Kidney epithelial cell (primary cell): ENCODE data around the gene MRM3. TPM values are rescaled to one million over a fixed set of nuclear protein-coding genes. Genes with fewer than 3 reads are reported as not detected.
"Not testable (repeated sequence)": the region's sequence is repeated elsewhere in the genome, so short reads cannot be mapped to it uniquely, and the experiment has no call there.

ENCODE experiments used
- DNase-seq: peaks from one replicate; pipeline ENCODE4 v3.0.0-alpha.2; 2010; ENCODE audit warnings: low read depth
- H3K27me3 ChIP-seq: 2 replicates; pipeline ENCODE4 v1.6.0; 2011; ENCODE audit warnings: low read length; ENCODE audit not compliant: control insufficient read depth, insufficient read depth
- H3K36me3 ChIP-seq: 2 replicates; pipeline ENCODE4 v1.5.1; 2011; ENCODE audit warnings: low read length; ENCODE audit not compliant: control insufficient read depth, insufficient read depth
- H3K4me3 ChIP-seq: 2 replicates; pipeline ENCODE4 v1.5.1; 2011; ENCODE audit warnings: low read depth, mild to moderate bottlenecking, control low read depth, low read length
- total RNA-seq: library from RNA; depleted of rRNA; stranded (reverse); fragments of >200 nt; gene quantifications from 2 replicates; pipeline ENCODE4 v1.2.3, GENCODE V29; 2015
- TF ChIP-seq, protein P1 (sequence below): IDR thresholded peaks from 2 replicates; pipeline ENCODE4 v1.5.1; 2011; ENCODE audit warnings: mild to moderate bottlenecking, moderate library complexity, low read length, control low read depth, inconsistent platforms; ENCODE audit not compliant: insufficient read depth, poor library complexity, severe bottlenecking

The MRM3 gene
- total RNA-seq, 1 donor from 2014 or later: 28.0 TPM

DNA sequence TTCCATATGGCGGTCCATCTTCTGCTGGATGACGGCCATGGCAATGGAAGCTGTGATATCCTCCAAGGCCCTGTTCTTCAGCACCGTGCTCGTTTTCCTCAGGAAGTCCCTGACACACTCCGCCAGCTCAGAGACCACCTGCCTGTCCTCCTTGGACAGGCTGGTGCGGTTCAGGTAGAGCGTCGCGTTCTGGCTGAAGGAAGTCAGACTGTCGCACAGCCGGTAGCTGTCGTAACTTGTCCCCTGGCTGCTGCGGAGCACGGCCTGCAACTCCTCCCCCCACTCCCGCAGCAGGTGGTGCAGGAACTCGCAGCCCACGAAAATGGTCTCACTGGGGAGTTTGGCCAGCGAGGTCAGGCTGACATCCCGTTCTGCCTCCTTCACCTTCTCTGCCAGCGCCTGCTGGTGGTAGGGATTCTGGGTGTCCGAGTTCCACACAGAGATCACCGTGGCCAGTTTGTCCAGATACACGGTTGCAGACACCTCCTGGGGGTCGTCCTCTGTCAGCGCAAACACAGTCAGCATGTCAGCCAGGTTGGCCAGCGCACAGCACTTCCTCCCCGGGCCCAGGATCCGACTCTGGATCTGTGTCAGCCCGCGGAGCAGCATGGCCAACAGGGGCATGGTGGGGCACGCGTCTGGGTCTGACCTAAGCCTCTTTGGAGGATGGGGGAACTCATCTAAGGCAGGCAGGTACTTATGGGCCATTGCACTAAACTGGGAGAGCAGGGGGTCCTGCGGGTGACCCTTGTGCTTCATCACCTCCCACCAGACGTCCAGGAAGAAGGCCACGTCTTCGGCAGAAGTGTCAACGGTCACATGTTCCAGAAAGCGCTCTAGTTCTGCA is 35.1 kb upstream of the MRM3 start:
- TF ChIP-seq, protein P1, sequence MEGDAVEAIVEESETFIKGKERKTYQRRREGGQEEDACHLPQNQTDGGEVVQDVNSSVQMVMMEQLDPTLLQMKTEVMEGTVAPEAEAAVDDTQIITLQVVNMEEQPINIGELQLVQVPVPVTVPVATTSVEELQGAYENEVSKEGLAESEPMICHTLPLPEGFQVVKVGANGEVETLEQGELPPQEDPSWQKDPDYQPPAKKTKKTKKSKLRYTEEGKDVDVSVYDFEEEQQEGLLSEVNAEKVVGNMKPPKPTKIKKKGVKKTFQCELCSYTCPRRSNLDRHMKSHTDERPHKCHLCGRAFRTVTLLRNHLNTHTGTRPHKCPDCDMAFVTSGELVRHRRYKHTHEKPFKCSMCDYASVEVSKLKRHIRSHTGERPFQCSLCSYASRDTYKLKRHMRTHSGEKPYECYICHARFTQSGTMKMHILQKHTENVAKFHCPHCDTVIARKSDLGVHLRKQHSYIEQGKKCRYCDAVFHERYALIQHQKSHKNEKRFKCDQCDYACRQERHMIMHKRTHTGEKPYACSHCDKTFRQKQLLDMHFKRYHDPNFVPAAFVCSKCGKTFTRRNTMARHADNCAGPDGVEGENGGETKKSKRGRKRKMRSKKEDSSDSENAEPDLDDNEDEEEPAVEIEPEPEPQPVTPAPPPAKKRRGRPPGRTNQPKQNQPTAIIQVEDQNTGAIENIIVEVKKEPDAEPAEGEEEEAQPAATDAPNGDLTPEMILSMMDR: no peak
- DNase-seq: no peak
- Histone ChIP-seq H3K36me3 (peaks cover 6% of the 10 kb centered on the region), H3K4me3 (no peak overlapping the region), H3K27me3 (no peaks in the 10 kb centered on the region)

DNA sequence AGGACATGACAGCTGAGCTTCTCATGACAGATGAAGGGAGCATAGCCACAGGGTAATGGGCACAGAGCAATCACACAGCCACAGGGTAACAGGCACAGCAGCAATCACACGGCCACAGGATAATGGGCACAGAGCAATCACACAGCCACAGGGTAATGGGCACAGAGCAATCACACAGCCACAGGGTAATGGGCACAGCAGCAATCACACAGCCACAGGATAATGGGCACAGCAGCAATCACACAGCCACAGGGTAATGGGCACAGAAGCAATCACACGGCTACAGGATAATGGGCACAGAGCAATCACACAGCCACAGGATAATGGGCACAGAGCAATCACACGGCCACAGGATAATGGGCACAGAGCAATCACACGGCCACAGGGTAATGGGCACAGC is 33.5 kb upstream of the MRM3 start:
- DNase-seq, H3K4me3 ChIP-seq, H3K36me3 ChIP-seq, H3K27me3 ChIP-seq: not testable (repeated sequence)

DNA sequence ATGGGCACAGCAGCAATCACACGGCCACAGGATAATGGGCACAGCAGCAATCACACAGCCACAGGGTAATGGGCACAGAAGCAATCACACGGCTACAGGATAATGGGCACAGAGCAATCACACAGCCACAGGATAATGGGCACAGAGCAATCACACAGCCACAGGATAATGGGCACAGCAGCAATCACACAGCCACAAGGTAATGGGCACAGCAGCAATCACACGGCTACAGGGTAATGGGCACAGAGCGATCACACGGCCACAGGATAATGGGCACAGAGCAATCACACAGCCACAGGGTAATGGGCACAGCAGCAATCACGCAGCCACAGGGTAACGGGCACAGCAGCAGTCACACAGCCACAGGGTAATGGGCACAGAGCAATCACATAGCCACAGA is 32.8 kb upstream of the MRM3 start:
- DNase-seq: not testable (repeated sequence)

DNA sequence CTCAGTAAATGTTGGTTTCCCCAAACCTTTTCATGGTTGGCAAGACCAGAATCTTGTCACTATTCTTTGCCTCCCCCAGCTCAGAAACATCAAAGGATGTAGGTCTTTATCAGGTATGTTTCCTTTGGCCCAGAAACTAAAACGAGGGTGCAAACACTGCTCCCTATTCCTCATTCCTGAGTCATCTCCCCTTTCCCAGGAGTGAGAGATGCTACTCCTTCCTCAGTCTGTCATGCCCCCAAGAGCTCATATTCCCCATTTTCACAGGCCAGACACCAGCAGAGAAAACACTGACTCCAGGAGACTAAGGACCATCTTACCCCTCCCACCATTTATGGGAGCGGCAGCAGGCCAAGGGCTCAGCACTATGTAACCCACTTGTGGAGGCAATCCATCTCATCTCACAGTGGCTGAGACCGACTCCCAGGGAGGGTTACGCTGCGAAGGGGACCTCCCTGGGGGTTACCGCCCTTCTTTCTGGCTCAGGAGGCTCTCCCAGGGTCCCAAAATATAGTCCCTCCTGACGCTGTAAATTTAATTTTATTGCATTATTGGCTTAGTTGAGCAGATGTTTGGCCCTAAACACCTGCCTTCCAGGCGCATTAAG is 31.6 kb upstream of the MRM3 start:
- TF ChIP-seq, protein P1: no peak
- H3K36me3 ChIP-seq: peaks cover 4% of the 10 kb centered on the region
- no peaks in the 10 kb centered on the region for H3K27me3 ChIP-seq
- no peak overlapping the region for H3K4me3 ChIP-seq
- no peak for DNase-seq

More for the DNA sequence above, 32.8 kb upstream of the MRM3 start:
- H3K27me3 ChIP-seq, H3K4me3 ChIP-seq, H3K36me3 ChIP-seq: not testable (repeated sequence)

DNA sequence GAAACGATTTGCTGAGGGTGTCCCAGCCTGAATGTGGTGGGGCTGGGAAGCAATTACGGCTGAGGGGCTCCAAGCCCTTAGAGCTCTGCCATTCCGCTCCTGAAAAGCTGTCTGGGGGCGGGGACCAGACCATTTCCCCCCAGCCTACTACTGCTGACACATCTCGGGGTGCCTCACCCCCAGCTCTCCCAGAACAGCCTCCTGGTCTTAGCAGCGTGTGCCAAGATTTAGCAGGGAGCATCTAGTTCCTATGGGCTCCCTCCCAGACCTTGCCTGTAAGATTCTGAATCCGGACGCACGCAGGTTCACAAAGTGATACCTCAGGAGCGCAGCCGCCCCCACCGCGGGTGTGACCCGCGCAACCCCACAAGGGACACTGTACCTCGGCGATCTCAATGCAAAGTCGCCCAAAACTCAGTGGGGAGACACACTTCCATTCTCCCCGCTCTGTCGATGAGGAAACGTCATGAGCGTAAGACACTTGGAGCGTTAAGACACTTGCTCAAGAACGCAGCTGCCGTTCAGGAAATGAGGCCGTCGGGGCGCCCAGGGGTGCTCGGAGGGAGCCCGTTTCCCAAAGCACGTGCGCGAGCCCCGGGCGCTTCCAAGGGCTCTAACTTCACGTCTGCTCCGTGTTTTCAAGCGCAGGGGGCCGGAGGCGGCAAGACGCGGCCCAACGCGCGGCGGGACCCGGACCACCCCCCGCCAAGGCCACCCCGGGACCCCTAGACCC is 30.7 kb upstream of the MRM3 start:
- no peak for DNase-seq
- H3K4me3 ChIP-seq: peak overlapping the region; percentile 62
- TF ChIP-seq, protein P1: no peak
- no peaks in the 10 kb centered on the region for H3K27me3 ChIP-seq
- H3K36me3 ChIP-seq: peaks cover 1% of the 10 kb centered on the region

DNA sequence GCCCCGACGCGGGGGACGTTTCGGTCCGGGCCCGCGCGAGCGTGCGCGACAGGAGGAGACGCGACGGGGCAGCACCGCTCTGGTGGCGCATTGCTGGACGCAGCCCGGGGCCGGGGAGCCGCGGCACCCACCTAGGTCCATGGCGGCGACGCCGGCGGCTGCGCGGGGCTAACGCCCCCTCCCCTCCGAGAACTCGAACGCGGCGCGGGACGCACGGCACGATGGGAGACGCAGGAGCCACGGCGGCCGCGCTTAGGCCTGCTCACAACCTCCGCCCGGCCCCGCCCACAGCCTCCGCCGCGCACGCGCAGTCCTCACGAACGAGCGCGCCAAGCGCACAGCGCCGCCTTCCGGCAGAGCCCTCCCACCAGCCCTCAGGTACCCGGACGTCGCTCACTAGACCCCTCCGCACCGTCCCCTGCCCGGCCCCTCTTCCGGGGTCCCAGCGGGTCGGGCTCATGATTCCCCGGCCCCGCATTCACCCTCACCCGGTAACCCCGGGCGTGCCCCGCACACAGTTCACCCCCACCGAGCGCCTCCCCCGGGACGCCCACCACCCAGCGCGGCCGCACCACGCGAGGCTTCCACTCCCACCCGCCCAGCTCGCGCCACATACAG is 30.0 kb upstream of the MRM3 start, which contains the start of gene GEMIN4:
GEMIN4 (minus strand) TSS at position 263 of the 618 bp plus-strand sequence; CDS start at position 141, 122 bp downstream.
- TF ChIP-seq, protein P1: peak; percentile 91
- DNase-seq: peak; percentile 39
- no peaks in the 10 kb centered on the region for H3K27me3 ChIP-seq
- H3K4me3 ChIP-seq: peak within 1 kb of the TSS; percentile 62
- no peaks in the 10 kb centered on the region for H3K36me3 ChIP-seq
